Non-pigmented ciliary epithelial cell (primary cell): ENCODE data around the gene MRPL38.
"Not testable (repeated sequence)": the region's sequence is repeated elsewhere in the genome, so short reads cannot be mapped to it uniquely, and the experiment has no call there.

Source experiments
- DNase-seq: peaks from one replicate; pipeline ENCODE4 v3.0.0-alpha.2; 2010; ENCODE audit warnings: low read depth

Gene MRPL38

GRCh38 chr17:75896415-75897159, 8.1 kb downstream of the MRPL38 start, which contains the start of gene TRIM65:
Gene TRIM65, minus strand, starts transcription at chr17:75896951. Its CDS starts 14 bp downstream, at chr17:75896937.
- no peak for DNase-seq

- no peak for DNase-seq
Measured at GRCh38 chr17:75895370-75896155, 9.1 kb downstream of the MRPL38 start.

- no peak for DNase-seq
Measured at GRCh38 chr17:75894049-75894733, 10.5 kb downstream of the MRPL38 start.

GRCh38 chr17:75893305-75894048, 11.2 kb downstream of the MRPL38 start:
- DNase-seq: no peak

GRCh38 chr17:75892556-75893224, 12.0 kb downstream of the MRPL38 start:
- no peak for DNase-seq

GRCh38 chr17:75891605-75892555, 12.8 kb downstream of the MRPL38 start:
- DNase-seq: no peak

GRCh38 chr17:75891022-75891604, 13.6 kb downstream of the MRPL38 start:
- DNase-seq: no peak

GRCh38 chr17:75889454-75889853, 15.2 kb downstream of the MRPL38 start:
- DNase-seq: no peak

- no peak for DNase-seq
Measured at GRCh38 chr17:75888484-75888883, 16.2 kb downstream of the MRPL38 start.

GRCh38 chr17:75885860-75886259, 18.8 kb downstream of the MRPL38 start:
- DNase-seq: not testable (repeated sequence)

- no peak for DNase-seq
Measured at GRCh38 chr17:75885431-75885830, 19.3 kb downstream of the MRPL38 start.

GRCh38 chr17:75881678-75882454, 22.8 kb downstream of the MRPL38 start:
- no peak for DNase-seq

GRCh38 chr17:75880266-75880665, 24.4 kb downstream of the MRPL38 start:
- no peak for DNase-seq

GRCh38 chr17:75878174-75878998, 26.3 kb downstream of the MRPL38 start, which contains the start of gene TRIM47:
Gene TRIM47, minus strand, starts transcription at chr17:75878581. Its CDS starts 33 bp downstream, at chr17:75878548.
- no peak for DNase-seq

GRCh38 chr17:75877752-75878173, 26.9 kb downstream of the MRPL38 start:
- no peak for DNase-seq

GRCh38 chr17:75876938-75877751, 27.5 kb downstream of the MRPL38 start:
- DNase-seq: no peak
